B cell (primary cell): ENCODE data around the gene EOGT. TPM values are rescaled to one million over a fixed set of nuclear protein-coding genes. Genes with fewer than 3 reads are reported as not detected.

Experiments used
- ATAC-seq: fragments of 200-7000 bp; cut with Tn5 transposase; one replicate; pipeline ENCODE4 v1.10.0; 2021; ENCODE audit warnings: low read depth, mild to moderate bottlenecking, moderate number of reproducible peaks, moderate library complexity
- CTCF ChIA-PET: fragments of 350-600 bp; sonication (Branson Sonifier 250); formaldehyde crosslinking; loops from one replicate; lab custom pipeline; 2021; ENCODE audit warnings: antibody characterized with exemption, inconsistent platforms; lab: Charles Lee
- POLR2A ChIA-PET: fragments of 350-600 bp; sonication (Branson Sonifier 250); formaldehyde crosslinking; loops from one replicate; lab custom pipeline; 2021; ENCODE audit warnings: antibody characterized with exemption; lab: Charles Lee
- DNase-seq: peaks from one replicate; pipeline ENCODE4 v3.0.0; 2013
- H2AFZ ChIP-seq: 2 replicates; pipeline ENCODE4 v1.6.1; 2012; ENCODE audit warnings: mild to moderate bottlenecking, low read depth, low read length; ENCODE audit not compliant: insufficient read depth, poor library complexity, severe bottlenecking
- H3K27ac ChIP-seq, 2 donors: 1 replicate in 1 of 2; 2 replicates in 1 of 2; pipeline ENCODE4 v1.5.1; 2012 to 2013; ENCODE audit warnings: low read length in 2 of 2, mild to moderate bottlenecking in 2 of 2, moderate library complexity in 1 of 2
- H3K27me3 ChIP-seq, 4 experiments: fragments of 200-600 bp in 1 of 4; sonication (generic) in 1 of 4; replicated peaks in 1 of 4; 1 replicate in 2 of 4; 2 replicates in 2 of 4; pipeline versions ENCODE4 v1.6.1 to v1.7.0; 2013 to 2016; ENCODE audit warnings: low read length in 3 of 4, mild to moderate bottlenecking in 2 of 4, mixed read lengths in 1 of 4, moderate library complexity in 1 of 4; ENCODE audit not compliant: insufficient read depth in 4 of 4, control insufficient read depth in 3 of 4; ENCODE audit errors: control extremely low read depth in 1 of 4
- H3K36me3 ChIP-seq, 2 experiments: replicated peaks in 1 of 2; 1 replicate in 1 of 2; 2 replicates in 1 of 2; pipeline versions ENCODE4 v1.6.1 to v1.7.1; 2013; ENCODE audit warnings: low read length in 1 of 2; ENCODE audit not compliant: insufficient read depth in 2 of 2, control insufficient read depth in 1 of 2; ENCODE audit errors: control extremely low read depth in 1 of 2, extremely low read depth in 1 of 2
- H3K4me1 ChIP-seq, 2 donors: fragments of 200-600 bp in 1 of 2; sonication (generic) in 1 of 2; 1 replicate in 1 of 2; 2 replicates in 1 of 2; pipeline versions ENCODE4 v1.5.1 to v1.6.1; 2013 to 2017; ENCODE audit warnings: low read length in 2 of 2; ENCODE audit not compliant: control insufficient read depth in 2 of 2, insufficient read depth in 2 of 2
- H3K4me2 ChIP-seq: replicated peaks from 2 replicates; pipeline ENCODE3; 2012; ENCODE audit warnings: mild to moderate bottlenecking, low read depth, low read length; ENCODE audit not compliant: poor library complexity, severe bottlenecking
- H3K4me3 ChIP-seq, 5 experiments: fragments of 200-600 bp in 1 of 5; sonication (generic) in 1 of 5; 1 replicate in 3 of 5; 2 replicates in 2 of 5; pipeline versions ENCODE4 v1.5.1 to v1.7.0; 2011 to 2016; ENCODE audit warnings: low read length in 4 of 5, mild to moderate bottlenecking in 4 of 5, low read depth in 2 of 5, control low read depth in 1 of 5, moderate library complexity in 1 of 5; ENCODE audit not compliant: insufficient read depth in 1 of 5; ENCODE audit errors: control extremely low read depth in 1 of 5, extremely low read depth in 1 of 5
- H3K79me2 ChIP-seq: fragments of 200-600 bp; sonication (generic); one replicate; pipeline ENCODE4 v1.6.0; 2016; ENCODE audit warnings: low read length; ENCODE audit not compliant: control insufficient read depth, insufficient read depth
- H3K9ac ChIP-seq: fragments of 200-600 bp; sonication (generic); 2 replicates; pipeline ENCODE4 v1.6.1; 2017; ENCODE audit warnings: mild to moderate bottlenecking, low read length, moderate library complexity
- H3K9me3 ChIP-seq, 3 donors: one replicate each; pipeline versions ENCODE4 v1.6.1 to v1.7.1; 2013; ENCODE audit warnings: low read length in 2 of 3; ENCODE audit not compliant: control insufficient read depth in 2 of 3, insufficient read depth in 1 of 3; ENCODE audit errors: control extremely low read depth in 1 of 3
- H4K20me1 ChIP-seq: 2 replicates; pipeline ENCODE4 v1.6.0; 2012; ENCODE audit warnings: mild to moderate bottlenecking, low read length; ENCODE audit not compliant: insufficient read depth, control insufficient read depth, poor library complexity, severe bottlenecking
- H3K27ac Mint-ChIP-seq: one replicate; pipeline ENCODE4 v1.8.0; 2021; ENCODE audit warnings: mixed read lengths
- H3K27me3 Mint-ChIP-seq: one replicate; pipeline ENCODE4 v1.8.0; 2021; ENCODE audit warnings: mixed read lengths
- H3K4me1 Mint-ChIP-seq: one replicate; pipeline ENCODE4 v1.8.0; 2021; ENCODE audit warnings: mixed read lengths
- H3K4me3 Mint-ChIP-seq: one replicate; pipeline ENCODE4 v1.8.0; 2021; ENCODE audit warnings: mixed read lengths
- H3K9me3 Mint-ChIP-seq: one replicate; pipeline ENCODE4 v1.8.0; 2022; ENCODE audit warnings: mixed read lengths; ENCODE audit not compliant: insufficient read depth
- EZH2 ChIP-seq: IDR thresholded peaks from 2 replicates; pipeline ENCODE4 v1.6.1; 2012; ENCODE audit warnings: borderline replicate concordance, low read depth, mild to moderate bottlenecking, moderate library complexity, low read length; ENCODE audit not compliant: insufficient read depth, poor library complexity, severe bottlenecking
- WGBS: methylation state at CpG from one replicate; pipeline ENCODE4 v1.1.5; 2013; ENCODE audit warnings: missing lambda C conversion rate; ENCODE audit not compliant: insufficient coverage; 5-methylcytosine and 5-hydroxymethylcytosine counted together
- intact Hi-C: fragments of 100-400 bp; cut with micrococcal nuclease; formaldehyde crosslinking; loops from one replicate; pipeline ENCODE4 v1.10.0; 2022
- polyA plus RNA-seq: library from polyadenylated mRNA; depleted of rRNA; stranded (reverse); fragments of >200 nt; gene quantifications from 2 replicates; pipeline ENCODE4 v1.2.3, GENCODE V29; 2012
- total RNA-seq, 2 donors: library from RNA; stranded (reverse); fragments of 120-200 nt in 1 of 2; gene quantifications; 1 replicate in 1 of 2; 2 replicates in 1 of 2; pipeline versions ENCODE4 v1.2.3 to v1.2.4, GENCODE V29; 2013 to 2022
- TF ChIP-seq, protein P1 (sequence below): fragments of 200-600 bp; IDR thresholded peaks from one replicate; pipeline ENCODE4 v1.8.0; 2022; ENCODE audit warnings: antibody characterized with exemption, mild to moderate bottlenecking

The EOGT gene
- total and polyA plus RNA-seq, 2 donors (not counting 1 experiment from before 2014, with no cell fraction given), result 1.7 to 15.5 TPM

- peaks cover 2 to 15% of the 10 kb centered on the region in 2 experiments for H3K36me3 ChIP-seq
- Mint-ChIP-seq H3K4me1 (no peaks in the 10 kb centered on the region), H3K9me3 (no peaks in the 10 kb centered on the region), H3K27me3 (no peaks in the 10 kb centered on the region), H3K4me3 (no peak overlapping the region), H3K27ac (no peak overlapping the region)
- DNase-seq (no peak), ATAC-seq (no peak)
- H3K9ac ChIP-seq, result no peak overlapping the region
- ChIA-PET CTCF (no interaction called here), POLR2A (no interaction called here)
- H4K20me1 ChIP-seq, result no peaks in the 10 kb centered on the region
- H3K27ac ChIP-seq, result no peak overlapping the region
- TF ChIP-seq EZH2, result no peak
- TF ChIP-seq, protein P1, sequence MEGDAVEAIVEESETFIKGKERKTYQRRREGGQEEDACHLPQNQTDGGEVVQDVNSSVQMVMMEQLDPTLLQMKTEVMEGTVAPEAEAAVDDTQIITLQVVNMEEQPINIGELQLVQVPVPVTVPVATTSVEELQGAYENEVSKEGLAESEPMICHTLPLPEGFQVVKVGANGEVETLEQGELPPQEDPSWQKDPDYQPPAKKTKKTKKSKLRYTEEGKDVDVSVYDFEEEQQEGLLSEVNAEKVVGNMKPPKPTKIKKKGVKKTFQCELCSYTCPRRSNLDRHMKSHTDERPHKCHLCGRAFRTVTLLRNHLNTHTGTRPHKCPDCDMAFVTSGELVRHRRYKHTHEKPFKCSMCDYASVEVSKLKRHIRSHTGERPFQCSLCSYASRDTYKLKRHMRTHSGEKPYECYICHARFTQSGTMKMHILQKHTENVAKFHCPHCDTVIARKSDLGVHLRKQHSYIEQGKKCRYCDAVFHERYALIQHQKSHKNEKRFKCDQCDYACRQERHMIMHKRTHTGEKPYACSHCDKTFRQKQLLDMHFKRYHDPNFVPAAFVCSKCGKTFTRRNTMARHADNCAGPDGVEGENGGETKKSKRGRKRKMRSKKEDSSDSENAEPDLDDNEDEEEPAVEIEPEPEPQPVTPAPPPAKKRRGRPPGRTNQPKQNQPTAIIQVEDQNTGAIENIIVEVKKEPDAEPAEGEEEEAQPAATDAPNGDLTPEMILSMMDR, result no peak
- no peaks in the 10 kb centered on the region for H3K27me3 ChIP-seq
- no peak overlapping the region for H2AFZ ChIP-seq
- H3K79me2 ChIP-seq, result no peaks in the 10 kb centered on the region
- no CpG with 5 or more reads among the region's 3 CpGs for whole genome bisulfite sequencing
- H3K9me3 ChIP-seq, result no peaks in the 10 kb centered on the region
- H3K4me1 ChIP-seq, result no peaks in the 10 kb centered on the region
- intact Hi-C loops, result no loop called here
- H3K4me3 ChIP-seq, result no peak overlapping the region
- H3K4me2 ChIP-seq, result no peak overlapping the region
Observed at GRCh38 chr3:68985146-68985790, 28.2 kb downstream of the EOGT start.

- ChIA-PET POLR2A (no interaction called here), CTCF (no interaction called here)
- WGBS, result 60% methylated on average over 2 of the region's 5 CpGs
- Histone ChIP-seq H3K36me3 (peaks cover 3 to 15% of the 10 kb centered on the region in 2 experiments), H3K4me2 (no peak overlapping the region), H3K4me3 (no peak overlapping the region), H3K27ac (no peak overlapping the region), H3K4me1 (no peaks in the 10 kb centered on the region), H3K27me3 (no peaks in the 10 kb centered on the region), H3K79me2 (no peaks in the 10 kb centered on the region), H3K9me3 (no peaks in the 10 kb centered on the region), H3K9ac (no peak overlapping the region), H2AFZ (no peak overlapping the region), H4K20me1 (no peaks in the 10 kb centered on the region)
- TF ChIP-seq EZH2, result no peak
- TF ChIP-seq, protein P1, result no peak
- Mint-ChIP-seq H3K4me3 (no peak overlapping the region), H3K4me1 (no peaks in the 10 kb centered on the region), H3K27ac (no peak overlapping the region), H3K27me3 (no peaks in the 10 kb centered on the region), H3K9me3 (no peaks in the 10 kb centered on the region)
- DNase-seq, result no peak
- intact Hi-C loops, result no loop called here
- ATAC-seq, result no peak
Observed at GRCh38 chr3:68984011-68984530, 29.4 kb downstream of the EOGT start.
